Mammary epithelial cell (primary cell): ENCODE measurements around the gene ZCCHC18.

Source experiments
- EZH2 ChIP-seq: IDR thresholded peaks from 2 replicates; pipeline ENCODE4 v1.6.1; 2012; ENCODE audit warnings: low read length, inconsistent platforms, borderline replicate concordance
- TF ChIP-seq, protein P1 (sequence below), 2 donors: IDR thresholded peaks in 1 of 2; conservative IDR thresholded peaks in 1 of 2; 2 replicates each; pipeline ENCODE4 v1.5.1; 2011 to 2012; ENCODE audit warnings: inconsistent platforms in 2 of 2, low read length in 2 of 2, mild to moderate bottlenecking in 2 of 2, control low read depth in 1 of 2, low read depth in 1 of 2; ENCODE audit not compliant: insufficient read depth in 1 of 2; ENCODE audit errors: extremely low read depth in 1 of 2

GRCh38 chrX:104084063-104084462 lies 28.3 kb upstream of the ZCCHC18 start:
- TF ChIP-seq, protein P1, sequence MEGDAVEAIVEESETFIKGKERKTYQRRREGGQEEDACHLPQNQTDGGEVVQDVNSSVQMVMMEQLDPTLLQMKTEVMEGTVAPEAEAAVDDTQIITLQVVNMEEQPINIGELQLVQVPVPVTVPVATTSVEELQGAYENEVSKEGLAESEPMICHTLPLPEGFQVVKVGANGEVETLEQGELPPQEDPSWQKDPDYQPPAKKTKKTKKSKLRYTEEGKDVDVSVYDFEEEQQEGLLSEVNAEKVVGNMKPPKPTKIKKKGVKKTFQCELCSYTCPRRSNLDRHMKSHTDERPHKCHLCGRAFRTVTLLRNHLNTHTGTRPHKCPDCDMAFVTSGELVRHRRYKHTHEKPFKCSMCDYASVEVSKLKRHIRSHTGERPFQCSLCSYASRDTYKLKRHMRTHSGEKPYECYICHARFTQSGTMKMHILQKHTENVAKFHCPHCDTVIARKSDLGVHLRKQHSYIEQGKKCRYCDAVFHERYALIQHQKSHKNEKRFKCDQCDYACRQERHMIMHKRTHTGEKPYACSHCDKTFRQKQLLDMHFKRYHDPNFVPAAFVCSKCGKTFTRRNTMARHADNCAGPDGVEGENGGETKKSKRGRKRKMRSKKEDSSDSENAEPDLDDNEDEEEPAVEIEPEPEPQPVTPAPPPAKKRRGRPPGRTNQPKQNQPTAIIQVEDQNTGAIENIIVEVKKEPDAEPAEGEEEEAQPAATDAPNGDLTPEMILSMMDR (conservative IDR thresholded peaks at IDR 0.05 in 1 of 2, IDR thresholded peaks at IDR 0.05 in 1 of 2; ENCODE audit: extremely low read depth in 1 of 2, insufficient read depth in 1 of 2, low read depth in 1 of 2, low read length in 2 of 2): no peak
- no peak for TF ChIP-seq EZH2
